HG03135 (cell line): ENCODE measurements around the gene MICA.
"Not testable (repeated sequence)": the region's sequence is repeated elsewhere in the genome, so short reads cannot be mapped to it uniquely, and the experiment has no call there.

Experiments used
- ATAC-seq: cut with Tn5 transposase; IDR thresholded peaks from one replicate; pipeline ENCODE4 v1.9.1; 2021; ENCODE audit warnings: mild to moderate bottlenecking, moderate library complexity; ENCODE audit not compliant: unreplicated experiment

The MICA gene

DNA sequence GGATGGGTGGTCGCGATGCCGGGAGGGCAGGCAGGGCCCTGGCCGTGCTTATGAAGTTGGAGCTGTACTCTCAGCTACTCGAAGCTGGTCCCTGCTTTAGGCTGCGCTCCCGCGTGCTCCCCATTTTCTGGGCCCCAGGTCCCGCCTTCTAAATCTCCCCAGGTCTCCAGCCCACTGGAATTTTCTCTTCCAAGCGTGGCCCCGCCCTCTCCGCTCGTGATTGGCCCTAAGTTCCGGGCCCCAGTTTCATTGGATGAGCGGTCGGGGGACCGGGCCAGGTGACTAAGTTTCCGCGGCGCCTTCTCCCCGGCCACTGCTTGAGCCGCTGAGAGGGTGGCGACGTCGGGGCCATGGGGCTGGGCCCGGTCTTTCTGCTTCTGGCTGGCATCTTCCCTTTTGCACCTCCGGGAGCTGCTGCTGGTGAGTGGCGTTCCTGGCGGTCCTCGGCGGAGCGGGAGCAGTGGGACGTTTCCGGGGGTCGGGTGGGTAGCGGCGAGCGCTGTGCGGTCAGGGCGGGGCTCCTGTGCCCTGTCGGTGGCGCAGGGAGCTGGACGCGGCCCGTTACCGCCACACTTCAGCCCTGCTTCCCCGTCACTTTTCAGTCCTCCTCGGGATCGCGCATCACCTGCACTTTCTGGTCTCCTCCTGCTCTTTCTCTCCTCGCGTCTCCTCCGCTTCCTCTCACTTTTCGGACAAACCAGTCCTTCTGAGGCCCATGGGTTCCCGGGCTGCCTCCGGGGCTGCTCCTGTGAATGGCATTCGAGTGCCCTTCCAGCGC lies at the start of gene MICA:
MICA (plus strand) TSS at position 313 of the 778 bp plus-strand sequence; CDS start at position 351, 38 bp downstream.
- peak; percentile 53 for ATAC-seq

DNA sequence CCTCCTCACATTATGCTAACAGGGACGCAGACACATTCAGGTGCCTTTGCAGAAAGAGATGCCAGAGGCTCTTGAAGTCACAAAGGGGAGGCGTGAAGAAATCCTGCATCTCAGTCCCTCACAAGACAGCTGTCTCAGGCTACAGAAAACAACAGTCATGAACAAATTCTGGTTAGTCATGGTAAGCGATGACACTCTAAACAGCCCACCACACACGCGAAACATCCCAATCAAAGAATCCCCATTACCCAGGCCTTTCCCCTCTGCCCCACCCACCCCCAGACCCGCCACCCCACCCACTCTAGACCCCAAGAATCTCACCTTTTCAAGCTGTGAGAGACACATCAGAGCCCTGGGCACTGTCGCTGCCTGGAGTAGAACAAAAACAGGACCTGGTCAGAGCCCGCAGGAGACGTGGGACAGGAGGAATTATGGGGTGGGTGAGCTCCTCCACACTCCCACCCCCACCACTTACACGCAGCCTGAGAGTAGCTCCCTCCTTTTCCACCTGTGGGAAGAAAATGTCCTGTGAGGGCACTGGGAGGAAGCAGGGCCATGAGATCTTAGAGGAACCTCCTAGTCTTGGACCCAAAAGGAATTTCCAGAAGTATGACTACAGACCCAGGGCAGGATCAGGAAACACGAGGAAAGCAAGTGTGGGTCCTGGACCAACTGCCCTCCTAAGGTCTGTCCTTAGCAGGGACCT lies 49.1 kb upstream of the MICA start:
- no peak for ATAC-seq

DNA sequence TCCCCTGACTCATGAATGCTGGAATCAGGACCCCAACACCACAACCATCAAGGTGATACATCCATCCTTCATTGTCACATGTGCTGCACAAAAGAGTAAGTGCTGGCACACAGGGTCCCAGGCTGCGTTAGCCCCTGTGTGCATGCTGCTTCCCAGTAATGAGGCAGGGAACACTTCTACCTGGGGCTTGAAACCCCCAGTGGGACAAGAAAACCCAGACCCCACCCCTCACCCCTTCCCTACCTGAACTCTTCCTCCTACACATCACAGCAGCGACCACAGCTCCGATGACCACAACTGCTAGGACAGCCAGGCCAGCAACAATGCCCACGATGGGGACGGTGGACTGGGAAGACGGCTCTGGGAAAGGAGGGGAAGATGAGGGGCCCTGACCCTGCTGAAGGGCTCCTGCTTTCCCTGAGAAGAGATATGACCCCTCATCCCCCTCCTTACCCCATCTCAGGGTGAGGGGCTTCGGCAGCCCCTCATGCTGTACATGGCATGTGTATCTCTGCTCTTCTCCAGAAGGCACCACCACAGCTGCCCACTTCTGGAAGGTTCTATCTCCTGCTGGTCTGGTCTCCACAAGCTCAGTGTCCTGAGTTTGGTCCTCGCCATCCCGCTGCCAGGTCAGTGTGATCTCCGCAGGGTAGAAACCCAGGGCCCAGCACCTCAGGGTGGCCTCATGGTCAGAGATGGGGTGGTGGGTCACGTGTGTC lies 48.4 kb upstream of the MICA start:
- no peak for ATAC-seq

DNA sequence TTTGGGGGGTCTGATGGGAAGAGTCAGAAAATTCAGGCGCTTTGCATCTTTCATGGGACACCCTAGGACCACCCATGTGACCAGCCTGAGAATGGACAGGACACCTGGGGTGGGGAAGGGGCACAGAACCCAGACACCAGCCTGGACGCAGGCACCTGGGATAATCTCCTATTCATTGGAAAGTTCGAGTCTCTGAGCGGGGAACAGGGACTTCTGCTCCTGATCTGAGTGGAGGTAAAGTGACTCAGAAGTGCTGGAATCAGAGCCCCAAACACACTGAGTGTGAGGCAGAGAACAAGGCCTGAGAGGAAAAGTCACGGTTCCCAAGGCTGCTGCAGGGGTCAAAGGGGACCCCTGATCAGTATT lies 47.8 kb upstream of the MICA start:
- ATAC-seq, result no peak

DNA sequence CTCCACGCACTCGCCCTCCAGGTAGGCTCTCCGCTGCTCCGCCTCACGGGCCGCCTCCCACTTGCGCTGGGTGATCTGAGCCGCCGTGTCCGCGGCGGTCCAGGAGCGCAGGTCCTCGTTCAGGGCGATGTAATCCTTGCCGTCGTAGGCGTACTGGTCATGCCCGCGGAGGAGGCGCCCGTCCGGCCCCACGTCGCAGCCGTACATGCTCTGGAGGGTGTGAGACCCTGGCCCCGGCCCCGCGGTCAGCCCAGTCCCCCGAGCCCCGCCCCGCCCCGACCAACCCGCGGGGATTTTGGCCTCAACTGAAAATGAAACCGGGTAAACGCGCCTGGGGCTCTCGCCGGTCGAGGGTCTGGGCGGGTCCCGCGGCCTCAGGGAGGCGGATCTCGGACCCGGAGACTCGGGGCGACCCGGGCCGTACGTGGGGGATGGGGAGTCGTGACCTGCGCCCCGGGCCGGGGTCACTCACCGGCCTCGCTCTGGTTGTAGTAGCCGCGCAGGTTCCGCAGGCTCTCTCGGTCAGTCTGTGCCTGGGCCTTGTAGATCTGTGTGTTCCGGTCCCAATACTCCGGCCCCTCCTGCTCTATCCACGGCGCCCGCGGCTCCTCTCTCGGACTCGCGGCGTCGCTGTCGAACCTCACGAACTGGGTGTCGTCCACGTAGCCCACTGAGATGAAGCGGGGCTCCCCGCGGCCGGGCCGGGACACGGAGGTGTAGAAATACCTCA lies 47.0 kb upstream of the MICA start:
- ATAC-seq, result no peak

DNA sequence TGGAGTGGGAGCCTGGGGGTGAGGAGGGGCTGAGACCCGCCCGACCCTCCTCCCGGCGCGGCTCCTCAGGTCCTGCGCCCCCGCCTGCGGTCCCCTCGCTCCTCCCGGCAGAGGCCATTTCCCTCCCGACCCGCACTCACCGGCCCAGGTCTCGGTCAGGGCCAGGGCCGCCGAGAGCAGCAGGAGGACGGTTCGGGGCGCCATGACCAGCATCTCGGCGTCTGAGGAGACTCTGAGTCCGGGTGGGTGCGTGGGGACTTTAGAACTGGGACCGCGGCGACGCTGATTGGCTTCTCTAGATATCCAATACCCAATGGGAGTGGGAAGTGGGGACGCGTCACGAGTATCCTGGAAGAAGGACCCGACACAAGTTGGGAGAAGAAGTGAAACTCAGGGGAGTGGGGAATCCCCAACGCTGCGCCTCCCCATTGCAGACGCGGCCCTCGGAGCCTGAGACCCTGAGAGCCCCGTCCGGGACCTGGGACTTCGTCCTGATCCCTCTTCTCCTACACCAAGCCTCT lies 46.4 kb upstream of the MICA start, which contains the start of gene HLA-B:
HLA-B (minus strand) TSS at position 234 of the 521 bp plus-strand sequence; CDS start at position 213, 21 bp downstream.
- ATAC-seq, result peak; percentile 65

DNA sequence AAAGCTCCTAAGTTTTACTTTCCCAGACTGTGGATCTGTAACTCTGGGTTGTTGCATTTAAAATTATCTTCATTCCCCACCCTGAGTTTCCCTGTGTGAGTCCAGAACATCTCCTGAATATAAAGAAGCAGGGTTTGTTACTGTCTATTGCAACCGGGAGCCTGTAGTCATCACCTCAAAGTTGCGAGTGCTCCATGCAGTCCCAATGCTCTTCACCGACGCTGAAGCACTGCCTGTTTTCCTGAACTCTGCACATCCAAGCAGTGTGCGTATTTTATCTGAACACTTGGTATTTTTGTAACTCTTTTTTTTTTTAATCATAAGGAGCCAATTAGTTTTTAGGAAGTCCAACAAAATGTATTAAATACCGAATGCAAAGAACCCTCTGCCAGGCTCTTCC lies 45.5 kb upstream of the MICA start:
- ATAC-seq, result no peak

DNA sequence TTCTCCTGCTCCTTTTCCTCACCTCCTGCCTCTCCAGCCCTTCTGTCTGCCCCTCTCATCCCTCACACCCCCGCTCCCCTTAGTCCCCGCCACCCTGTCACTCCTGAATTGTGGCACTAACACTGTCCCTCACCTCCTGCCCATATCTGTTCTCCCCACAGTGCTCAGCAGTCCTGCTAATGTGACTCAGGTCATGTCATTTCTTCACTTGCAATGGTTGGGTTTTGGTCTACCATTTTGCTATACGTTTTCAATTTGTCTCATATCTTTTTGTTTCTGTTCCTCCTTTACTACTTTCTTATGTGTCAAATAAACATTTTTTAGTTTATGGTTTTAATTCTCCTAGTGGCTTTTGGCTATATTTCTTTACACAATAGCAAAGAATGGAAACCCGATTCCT lies 45.1 kb upstream of the MICA start:
- no peak for ATAC-seq

DNA sequence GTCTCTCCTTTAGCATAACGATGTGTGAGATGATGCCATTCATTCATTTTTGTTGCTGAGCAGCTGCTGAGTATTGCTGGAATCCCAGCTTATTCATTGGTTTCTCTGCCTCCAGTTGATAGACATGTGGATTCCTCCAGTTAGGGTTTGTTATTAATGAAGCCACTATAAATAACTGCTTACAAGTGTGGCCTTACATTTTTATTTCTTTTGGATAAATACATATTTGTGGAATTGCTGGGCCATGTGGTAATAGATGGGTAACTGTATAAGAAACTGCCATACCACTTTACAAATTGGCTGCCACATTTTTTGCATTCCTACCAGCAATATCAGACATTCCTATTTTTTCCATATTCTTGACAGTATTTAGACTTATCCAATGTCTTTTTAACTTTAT lies 43.8 kb upstream of the MICA start:
- no peak for ATAC-seq

DNA sequence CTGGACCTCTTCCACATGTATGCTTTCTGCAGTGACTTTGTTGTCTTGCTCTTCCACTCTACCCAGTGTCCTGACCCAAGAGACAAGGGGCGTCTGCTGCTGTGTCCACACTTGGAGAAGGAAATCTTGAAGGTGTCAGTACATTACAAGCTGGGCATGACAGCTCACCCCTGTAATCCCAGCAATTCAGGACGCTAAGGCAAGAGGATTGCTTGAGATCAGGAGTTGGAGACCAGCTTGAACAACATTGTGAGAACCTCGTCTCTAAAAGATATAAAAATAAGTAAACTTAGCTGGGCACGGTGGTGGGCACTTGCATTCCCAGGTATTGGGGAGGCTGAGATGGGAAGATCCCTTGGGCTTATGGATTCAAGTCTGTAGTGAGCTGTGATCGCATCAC lies 40.6 kb upstream of the MICA start:
- no peak for ATAC-seq

DNA sequence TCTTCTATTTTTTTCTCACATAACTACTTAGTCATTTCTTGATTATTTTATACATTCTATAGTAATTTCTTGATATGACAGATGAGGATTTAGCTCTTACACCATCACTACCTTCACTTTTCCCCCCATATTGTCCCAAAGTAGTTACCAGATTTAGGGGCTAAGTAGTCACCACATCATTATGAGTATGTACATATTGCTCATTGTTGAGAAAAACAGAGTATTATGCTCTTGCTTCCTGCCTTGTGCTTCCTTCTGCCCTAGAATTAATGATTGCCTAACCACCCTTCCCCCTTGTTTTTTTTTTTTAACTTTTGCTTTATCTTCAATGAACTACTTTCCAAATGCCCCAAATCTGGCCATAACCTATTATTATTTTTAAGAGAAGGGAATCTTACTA lies 39.6 kb upstream of the MICA start:
- ATAC-seq, result no peak

DNA sequence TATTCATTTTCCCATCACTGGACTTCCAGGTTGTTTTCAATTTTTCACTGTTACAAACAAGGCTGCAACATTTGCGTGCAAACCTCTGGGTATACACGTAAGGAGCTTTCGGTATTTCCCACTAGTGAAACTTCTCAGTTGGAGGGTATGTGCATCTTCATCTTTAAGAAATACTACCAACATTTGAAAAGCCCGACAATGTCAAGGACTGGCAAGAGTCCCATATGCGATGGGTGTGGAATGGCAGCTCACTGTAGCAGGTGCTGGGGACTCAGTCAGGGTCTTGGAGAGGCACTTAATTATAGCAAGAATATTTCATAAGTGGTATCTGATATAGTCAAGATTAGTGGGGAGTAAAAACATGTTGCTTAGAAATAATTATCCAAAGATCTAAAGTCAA lies 37.5 kb upstream of the MICA start:
- ATAC-seq, result no peak

DNA sequence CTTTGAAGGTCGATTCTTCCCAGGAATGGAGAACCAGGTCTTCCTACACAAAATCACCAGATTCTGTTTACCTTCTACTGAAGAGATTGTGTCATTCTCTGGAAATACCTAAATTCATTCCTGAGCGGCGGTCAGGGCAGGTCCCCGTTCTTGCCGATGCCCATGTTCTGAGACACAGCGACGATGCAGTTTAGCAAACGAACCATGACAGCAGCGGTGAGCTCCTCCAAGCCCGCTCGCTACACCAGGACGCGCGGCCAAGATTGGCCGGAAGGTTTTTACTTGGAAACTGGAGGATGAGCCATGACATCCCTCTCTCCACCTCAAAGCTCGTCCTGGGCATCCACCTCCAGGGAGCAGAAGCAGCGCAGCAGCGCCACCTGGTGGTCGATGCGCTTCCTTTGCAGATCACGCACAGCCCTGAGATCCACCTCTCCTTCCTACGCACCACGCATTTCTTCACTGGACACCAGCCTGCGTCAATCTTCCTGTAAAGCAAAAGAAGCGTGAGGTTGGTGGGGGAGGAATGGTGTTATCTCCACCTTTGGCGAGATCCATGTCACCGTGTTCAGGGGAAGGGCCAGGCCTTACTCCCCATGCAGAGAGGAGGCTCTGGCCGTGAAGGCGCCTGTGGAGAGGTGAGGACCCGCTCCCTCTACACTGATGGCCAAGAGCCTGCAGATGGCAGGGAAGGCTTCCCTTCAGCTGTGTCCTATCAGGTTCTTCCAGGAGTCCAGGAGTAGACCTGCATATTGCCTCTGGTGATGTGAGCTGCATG lies 36.5 kb upstream of the MICA start:
- ATAC-seq, result peak; percentile 82

DNA sequence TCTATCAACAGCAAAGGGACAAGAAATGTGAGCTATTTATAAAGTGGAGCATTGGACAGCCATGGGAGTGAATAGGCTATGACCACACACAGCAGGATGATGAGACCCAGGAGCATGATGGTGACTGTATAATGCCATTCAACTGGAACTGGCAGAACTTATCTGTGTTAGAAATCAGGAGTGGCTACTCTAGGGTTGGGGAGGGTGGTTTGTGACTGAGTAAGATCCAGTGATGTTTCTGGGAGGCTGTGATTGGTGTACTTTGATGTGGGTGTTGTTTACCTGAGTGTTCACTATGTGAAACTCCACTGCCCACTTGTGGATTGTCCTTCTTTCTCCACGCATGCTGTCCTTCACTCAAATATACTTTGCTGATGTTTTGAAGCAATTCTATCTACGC lies 34.9 kb upstream of the MICA start:
- ATAC-seq, result no peak

DNA sequence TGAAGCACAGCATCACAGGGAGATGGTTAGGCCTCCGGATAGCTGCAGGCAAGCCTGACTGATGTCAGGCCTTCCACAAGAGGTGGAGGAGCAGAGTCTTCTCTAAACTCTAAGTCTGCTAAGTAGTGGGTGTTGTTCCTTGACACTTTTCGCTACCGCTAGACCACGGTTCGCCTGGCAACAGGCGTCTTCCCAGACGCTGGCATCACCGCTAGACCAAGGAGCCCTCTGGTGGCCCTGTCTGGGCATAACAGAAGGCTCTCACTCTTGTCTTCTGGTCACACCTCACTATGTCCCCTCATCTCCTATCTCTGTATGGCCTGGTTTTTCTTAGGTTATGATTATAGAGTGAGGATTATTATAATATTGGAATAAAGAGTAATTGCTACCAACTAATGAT lies 29.3 kb upstream of the MICA start:
- not testable (repeated sequence) for ATAC-seq

DNA sequence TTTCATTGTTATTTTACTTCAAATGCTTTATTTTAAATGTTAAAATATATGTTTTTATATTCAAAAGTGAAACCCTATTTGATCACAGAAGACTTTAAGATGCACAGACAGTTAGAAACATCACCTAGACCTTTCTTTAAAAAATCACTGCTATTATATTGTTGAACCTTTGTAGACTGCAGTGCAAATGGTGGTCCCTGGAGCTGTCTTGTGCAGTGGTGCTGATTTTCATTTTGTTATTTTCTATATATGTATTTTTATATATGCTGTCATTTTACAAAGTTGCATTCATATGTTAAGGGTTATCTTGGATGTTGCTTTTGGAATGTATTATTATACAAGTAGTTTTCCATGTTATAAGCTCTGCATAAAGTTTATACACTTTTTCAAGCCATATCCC lies 27.7 kb upstream of the MICA start:
- no peak for ATAC-seq

DNA sequence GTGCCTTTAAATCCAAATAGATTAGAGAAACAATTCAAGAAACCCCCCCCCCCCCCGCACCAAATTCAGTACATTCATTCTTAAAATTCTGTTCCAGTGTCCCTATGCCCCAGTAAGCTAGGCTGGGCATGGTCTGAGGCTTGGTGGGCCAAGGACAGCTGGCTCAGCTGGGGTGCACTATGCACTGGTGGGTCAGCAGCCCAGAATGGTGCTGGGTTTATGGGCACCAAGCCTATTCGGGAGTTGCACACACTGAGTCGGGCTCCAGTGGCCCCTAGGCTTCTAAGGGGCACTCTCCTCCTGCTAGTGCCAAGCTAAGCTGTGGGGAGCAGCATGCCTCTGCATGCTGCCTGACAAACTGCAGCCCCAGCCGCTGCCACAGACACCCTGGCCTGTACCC lies 26.4 kb upstream of the MICA start:
- ATAC-seq, result no peak

DNA sequence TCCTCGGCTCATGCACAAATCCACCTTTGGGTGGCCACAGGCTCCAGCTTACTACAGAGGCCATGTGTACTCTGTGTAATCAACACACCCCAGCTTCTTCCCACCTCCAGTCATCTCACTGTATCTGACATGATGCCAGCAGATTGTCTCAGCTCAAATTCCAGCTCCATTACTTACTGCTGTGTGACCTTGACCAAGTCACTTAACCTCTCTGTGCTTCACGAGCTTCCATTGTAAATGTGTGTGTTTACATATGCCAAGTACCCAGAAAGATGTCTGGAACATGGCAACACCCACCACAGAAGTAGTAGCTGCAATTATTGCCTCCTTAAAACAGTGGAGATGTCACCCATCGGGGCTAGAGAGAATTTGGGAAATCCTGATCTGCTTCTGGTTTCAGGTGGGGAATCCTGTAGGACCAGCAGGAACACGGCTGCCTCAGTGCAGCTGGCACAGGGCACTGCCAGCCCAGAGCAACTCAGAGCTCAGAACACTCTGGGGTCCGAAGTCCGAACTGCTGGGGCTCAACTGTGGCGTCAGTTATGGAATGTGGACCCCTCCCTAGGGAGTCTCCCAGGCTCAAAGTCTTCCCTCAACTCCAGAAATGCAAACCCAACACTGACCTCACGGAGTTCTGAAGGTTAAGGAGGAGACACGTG lies 25.2 kb upstream of the MICA start:
- no peak for ATAC-seq

DNA sequence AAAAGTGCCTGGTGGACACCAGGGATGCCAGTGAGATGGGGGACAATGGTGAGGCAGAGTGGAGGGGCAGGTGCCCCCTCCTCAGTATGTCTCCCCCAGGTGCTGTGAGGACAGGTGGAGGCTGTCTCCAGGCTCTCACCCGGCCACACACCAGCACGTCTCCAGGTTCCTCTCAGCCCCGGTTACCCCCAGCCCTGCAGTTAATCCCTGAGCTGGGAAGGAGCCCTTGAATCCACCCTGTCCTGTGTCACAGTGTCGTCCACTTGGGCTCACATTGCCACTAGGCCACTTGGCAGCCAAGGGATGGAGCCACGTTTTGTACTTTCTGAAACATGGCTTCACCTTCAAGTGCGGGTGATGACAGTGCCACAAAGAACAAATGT lies 24.7 kb upstream of the MICA start:
- ATAC-seq, result no peak

DNA sequence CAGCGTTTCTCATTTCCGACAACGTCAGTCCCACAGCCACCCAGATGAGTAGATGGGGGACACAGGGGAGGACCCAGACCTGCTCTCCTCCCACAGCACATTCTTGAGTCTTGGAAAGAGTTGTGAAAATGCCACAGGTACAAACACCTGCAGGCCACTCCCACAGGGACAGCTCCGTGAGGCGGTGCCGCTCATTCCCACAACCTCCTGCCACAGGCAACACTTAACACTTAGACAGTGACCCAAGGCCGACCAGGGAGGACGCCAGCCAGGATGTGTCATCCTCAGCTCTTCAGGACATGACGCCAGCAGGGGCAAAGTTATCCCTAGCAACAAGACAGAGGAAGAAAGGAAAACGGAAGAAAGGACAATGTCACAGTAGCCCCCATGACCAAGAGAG lies 23.5 kb upstream of the MICA start:
- ATAC-seq, result no peak
